ENCODE measurements around the gene CCDC71. TPM values are rescaled to one million over a fixed set of nuclear protein-coding genes. Genes with fewer than 3 reads are reported as not detected.

Gene CCDC71
- total and polyA plus RNA-seq, 2 experiments from 2014 or later, result 1.9 to 44.2 TPM

DNA sequence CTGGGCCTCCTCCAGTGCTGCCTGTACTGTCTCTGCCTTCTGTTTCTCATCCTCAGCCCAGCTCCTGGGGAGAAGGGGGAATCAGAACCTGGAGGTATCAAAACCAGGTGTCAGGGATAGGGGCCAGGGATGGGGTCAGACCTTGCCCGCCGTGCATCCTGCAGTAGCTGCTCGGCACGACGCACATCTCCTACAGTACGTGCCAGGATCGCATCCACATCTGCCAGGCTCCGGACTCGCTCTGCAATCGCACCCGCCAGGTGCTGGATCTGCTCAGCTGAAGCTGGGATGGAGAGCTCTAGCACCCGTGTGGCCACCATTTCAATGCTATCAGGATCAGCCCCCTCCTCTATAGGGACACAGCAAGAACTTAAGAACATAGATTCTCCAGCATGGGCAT is 44.1 kb downstream of the CCDC71 start (continued):
- TF ChIP-seq, protein P1, sequence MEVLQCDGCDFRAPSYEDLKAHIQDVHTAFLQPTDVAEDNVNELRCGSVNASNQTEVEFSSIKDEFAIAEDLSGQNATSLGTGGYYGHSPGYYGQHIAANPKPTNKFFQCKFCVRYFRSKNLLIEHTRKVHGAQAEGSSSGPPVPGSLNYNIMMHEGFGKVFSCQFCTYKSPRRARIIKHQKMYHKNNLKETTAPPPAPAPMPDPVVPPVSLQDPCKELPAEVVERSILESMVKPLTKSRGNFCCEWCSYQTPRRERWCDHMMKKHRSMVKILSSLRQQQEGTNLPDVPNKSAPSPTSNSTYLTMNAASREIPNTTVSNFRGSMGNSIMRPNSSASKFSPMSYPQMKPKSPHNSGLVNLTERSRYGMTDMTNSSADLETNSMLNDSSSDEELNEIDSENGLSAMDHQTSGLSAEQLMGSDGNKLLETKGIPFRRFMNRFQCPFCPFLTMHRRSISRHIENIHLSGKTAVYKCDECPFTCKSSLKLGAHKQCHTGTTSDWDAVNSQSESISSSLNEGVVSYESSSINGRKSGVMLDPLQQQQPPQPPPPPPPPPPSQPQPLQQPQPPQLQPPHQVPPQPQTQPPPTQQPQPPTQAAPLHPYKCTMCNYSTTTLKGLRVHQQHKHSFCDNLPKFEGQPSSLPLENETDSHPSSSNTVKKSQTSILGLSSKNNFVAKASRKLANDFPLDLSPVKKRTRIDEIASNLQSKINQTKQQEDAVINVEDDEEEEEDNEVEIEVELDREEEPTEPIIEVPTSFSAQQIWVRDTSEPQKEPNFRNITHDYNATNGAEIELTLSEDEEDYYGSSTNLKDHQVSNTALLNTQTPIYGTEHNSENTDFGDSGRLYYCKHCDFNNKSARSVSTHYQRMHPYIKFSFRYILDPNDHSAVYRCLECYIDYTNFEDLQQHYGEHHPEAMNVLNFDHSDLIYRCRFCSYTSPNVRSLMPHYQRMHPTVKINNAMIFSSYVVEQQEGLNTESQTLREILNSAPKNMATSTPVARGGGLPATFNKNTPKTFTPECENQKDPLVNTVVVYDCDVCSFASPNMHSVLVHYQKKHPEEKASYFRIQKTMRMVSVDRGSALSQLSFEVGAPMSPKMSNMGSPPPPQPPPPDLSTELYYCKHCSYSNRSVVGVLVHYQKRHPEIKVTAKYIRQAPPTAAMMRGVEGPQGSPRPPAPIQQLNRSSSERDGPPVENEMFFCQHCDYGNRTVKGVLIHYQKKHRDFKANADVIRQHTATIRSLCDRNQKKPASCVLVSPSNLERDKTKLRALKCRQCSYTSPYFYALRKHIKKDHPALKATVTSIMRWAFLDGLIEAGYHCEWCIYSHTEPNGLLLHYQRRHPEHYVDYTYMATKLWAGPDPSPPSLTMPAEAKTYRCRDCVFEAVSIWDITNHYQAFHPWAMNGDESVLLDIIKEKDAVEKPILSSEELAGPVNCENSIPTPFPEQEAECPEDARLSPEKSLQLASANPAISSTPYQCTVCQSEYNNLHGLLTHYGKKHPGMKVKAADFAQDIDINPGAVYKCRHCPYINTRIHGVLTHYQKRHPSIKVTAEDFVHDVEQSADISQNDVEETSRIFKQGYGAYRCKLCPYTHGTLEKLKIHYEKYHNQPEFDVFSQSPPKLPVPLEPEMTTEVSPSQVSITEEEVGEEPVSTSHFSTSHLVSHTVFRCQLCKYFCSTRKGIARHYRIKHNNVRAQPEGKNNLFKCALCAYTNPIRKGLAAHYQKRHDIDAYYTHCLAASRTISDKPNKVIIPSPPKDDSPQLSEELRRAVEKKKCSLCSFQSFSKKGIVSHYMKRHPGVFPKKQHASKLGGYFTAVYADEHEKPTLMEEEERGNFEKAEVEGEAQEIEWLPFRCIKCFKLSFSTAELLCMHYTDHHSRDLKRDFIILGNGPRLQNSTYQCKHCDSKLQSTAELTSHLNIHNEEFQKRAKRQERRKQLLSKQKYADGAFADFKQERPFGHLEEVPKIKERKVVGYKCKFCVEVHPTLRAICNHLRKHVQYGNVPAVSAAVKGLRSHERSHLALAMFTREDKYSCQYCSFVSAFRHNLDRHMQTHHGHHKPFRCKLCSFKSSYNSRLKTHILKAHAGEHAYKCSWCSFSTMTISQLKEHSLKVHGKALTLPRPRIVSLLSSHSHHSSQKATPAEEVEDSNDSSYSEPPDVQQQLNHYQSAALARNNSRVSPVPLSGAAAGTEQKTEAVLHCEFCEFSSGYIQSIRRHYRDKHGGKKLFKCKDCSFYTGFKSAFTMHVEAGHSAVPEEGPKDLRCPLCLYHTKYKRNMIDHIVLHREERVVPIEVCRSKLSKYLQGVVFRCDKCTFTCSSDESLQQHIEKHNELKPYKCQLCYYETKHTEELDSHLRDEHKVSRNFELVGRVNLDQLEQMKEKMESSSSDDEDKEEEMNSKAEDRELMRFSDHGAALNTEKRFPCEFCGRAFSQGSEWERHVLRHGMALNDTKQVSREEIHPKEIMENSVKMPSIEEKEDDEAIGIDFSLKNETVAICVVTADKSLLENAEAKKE (CRISPR knock-in tag; IDR thresholded peaks at IDR 0.05), result no peak

DNA sequence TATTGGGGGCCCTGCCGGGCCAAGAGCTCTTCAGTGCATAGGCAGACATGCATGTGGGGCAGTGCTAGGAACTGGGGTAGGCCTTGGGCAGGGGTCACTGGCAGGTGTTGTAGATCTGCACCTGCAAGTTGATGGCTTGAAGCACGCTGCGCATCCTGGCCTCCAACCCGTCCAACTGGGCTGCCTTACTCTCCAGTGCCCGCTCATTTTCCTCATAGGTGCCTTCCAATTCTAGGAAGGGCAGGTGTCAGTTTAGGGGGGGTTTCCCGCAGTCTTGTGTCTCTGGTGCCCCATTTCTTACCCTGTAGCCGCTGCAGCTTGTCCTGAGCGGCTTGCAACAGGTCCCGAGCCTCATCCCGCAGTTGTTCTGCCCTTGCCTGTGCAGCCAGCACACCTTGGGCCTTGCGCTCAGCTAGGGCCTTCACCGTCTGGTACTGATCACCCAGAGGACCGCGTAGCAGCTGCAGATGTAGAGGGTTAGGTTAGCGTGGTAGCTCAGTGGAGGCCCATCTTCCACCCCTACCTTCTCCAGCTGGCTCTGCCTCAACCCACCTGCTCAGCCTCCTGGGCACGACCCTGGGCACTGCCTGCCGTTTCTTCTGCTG is 44.9 kb downstream of the CCDC71 start:
- peaks cover 21% of the 10 kb centered on the region for H3F3A ChIP-seq (replicated peaks; ENCODE audit: low read depth)
- H3K9me3 Mint-ChIP-seq, result no peaks in the 10 kb centered on the region; the same call in 2 of the 3 replicates
- H3K36me3 ChIP-seq (ENCODE audit: insufficient read depth), result peaks cover 5% of the 10 kb centered on the region; the same call in 1 of the 2 replicates
- peak overlapping the region; percentile 94 for H3K4me3 ChIP-seq
- peaks cover 4% of the 10 kb centered on the region; the same call in 1 of the 2 replicates for H3K4me1 ChIP-seq (ENCODE audit: insufficient read depth)
- peaks cover 4% of the 10 kb centered on the region; the same call in 2 of the 3 replicates for H3K4me1 Mint-ChIP-seq
- H3K79me2 ChIP-seq (replicated peaks; ENCODE audit: insufficient read depth), result peaks cover 10% of the 10 kb centered on the region
- no peaks in the 10 kb centered on the region for H3K9me2 ChIP-seq (ENCODE audit: insufficient read depth)
- H3K27ac Mint-ChIP-seq, result peak overlapping the region; percentile 83
- H3K27ac ChIP-seq (ENCODE audit: low read depth), result peak overlapping the region; percentile 98
- peak overlapping the region; percentile 87 for H3K4me3 Mint-ChIP-seq
- H4K20me1 ChIP-seq (replicated peaks; ENCODE audit: insufficient read depth), result no peaks in the 10 kb centered on the region
- DNase-seq (ENCODE audit: low spot score) (no peak), ATAC-seq (peak; percentile 51)
- H3K4me2 ChIP-seq, result peak overlapping the region; percentile 96
- H3K27me3 ChIP-seq (ENCODE audit: insufficient read depth), result no peaks in the 10 kb centered on the region
- H3K27me3 Mint-ChIP-seq (ENCODE audit: insufficient read depth, low read depth, poor library complexity), result peaks cover 7% of the 10 kb centered on the region
- H3K36me3 Mint-ChIP-seq (ENCODE audit: low read depth), result peaks cover 28% of the 10 kb centered on the region
- peak overlapping the region; percentile 84; the same call in 1 of the 2 replicates for H2AFZ ChIP-seq
- TF ChIP-seq CREB1 (CRISPR knock-in tag; IDR thresholded peaks at IDR 0.05; ENCODE audit: low read depth), result no peak
- TF ChIP-seq, protein P2, sequence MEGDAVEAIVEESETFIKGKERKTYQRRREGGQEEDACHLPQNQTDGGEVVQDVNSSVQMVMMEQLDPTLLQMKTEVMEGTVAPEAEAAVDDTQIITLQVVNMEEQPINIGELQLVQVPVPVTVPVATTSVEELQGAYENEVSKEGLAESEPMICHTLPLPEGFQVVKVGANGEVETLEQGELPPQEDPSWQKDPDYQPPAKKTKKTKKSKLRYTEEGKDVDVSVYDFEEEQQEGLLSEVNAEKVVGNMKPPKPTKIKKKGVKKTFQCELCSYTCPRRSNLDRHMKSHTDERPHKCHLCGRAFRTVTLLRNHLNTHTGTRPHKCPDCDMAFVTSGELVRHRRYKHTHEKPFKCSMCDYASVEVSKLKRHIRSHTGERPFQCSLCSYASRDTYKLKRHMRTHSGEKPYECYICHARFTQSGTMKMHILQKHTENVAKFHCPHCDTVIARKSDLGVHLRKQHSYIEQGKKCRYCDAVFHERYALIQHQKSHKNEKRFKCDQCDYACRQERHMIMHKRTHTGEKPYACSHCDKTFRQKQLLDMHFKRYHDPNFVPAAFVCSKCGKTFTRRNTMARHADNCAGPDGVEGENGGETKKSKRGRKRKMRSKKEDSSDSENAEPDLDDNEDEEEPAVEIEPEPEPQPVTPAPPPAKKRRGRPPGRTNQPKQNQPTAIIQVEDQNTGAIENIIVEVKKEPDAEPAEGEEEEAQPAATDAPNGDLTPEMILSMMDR (conservative IDR thresholded peaks at IDR 0.05; ENCODE audit: low read depth in 2 of 2), result no peak
- TF ChIP-seq, protein P3, sequence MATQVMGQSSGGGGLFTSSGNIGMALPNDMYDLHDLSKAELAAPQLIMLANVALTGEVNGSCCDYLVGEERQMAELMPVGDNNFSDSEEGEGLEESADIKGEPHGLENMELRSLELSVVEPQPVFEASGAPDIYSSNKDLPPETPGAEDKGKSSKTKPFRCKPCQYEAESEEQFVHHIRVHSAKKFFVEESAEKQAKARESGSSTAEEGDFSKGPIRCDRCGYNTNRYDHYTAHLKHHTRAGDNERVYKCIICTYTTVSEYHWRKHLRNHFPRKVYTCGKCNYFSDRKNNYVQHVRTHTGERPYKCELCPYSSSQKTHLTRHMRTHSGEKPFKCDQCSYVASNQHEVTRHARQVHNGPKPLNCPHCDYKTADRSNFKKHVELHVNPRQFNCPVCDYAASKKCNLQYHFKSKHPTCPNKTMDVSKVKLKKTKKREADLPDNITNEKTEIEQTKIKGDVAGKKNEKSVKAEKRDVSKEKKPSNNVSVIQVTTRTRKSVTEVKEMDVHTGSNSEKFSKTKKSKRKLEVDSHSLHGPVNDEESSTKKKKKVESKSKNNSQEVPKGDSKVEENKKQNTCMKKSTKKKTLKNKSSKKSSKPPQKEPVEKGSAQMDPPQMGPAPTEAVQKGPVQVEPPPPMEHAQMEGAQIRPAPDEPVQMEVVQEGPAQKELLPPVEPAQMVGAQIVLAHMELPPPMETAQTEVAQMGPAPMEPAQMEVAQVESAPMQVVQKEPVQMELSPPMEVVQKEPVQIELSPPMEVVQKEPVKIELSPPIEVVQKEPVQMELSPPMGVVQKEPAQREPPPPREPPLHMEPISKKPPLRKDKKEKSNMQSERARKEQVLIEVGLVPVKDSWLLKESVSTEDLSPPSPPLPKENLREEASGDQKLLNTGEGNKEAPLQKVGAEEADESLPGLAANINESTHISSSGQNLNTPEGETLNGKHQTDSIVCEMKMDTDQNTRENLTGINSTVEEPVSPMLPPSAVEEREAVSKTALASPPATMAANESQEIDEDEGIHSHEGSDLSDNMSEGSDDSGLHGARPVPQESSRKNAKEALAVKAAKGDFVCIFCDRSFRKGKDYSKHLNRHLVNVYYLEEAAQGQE (IDR thresholded peaks at IDR 0.05; ENCODE audit: unreplicated experiment), result no peak
- TF ChIP-seq ZNF114 (CRISPR knock-in tag; IDR thresholded peaks at IDR 0.05), result no peak
- no peak for TF ChIP-seq POLR2AphosphoS5 (IDR thresholded peaks at IDR 0.05; ENCODE audit: low read depth)
- TF ChIP-seq EZH2phosphoT487 (IDR thresholded peaks at IDR 0.05; ENCODE audit: unreplicated experiment), result no peak
- TF ChIP-seq EZH2 (IDR thresholded peaks at IDR 0.05; ENCODE audit: low read depth, unreplicated experiment), result no peak

Data from GM23338 (cell line).